Measurements from ENCODE around the gene XKR7.
"Not testable (repeated sequence)": the region's sequence is repeated elsewhere in the genome, so short reads cannot be mapped to it uniquely, and the experiment has no call there.

XKR7 gene, protein sequence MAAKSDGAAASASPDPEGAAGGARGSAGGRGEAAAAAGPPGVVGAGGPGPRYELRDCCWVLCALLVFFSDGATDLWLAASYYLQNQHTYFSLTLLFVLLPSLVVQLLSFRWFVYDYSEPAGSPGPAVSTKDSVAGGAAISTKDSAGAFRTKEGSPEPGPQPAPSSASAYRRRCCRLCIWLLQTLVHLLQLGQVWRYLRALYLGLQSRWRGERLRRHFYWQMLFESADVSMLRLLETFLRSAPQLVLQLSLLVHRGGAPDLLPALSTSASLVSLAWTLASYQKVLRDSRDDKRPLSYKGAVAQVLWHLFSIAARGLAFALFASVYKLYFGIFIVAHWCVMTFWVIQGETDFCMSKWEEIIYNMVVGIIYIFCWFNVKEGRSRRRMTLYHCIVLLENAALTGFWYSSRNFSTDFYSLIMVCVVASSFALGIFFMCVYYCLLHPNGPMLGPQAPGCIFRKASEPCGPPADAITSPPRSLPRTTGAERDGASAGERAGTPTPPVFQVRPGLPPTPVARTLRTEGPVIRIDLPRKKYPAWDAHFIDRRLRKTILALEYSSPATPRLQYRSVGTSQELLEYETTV

DNA sequence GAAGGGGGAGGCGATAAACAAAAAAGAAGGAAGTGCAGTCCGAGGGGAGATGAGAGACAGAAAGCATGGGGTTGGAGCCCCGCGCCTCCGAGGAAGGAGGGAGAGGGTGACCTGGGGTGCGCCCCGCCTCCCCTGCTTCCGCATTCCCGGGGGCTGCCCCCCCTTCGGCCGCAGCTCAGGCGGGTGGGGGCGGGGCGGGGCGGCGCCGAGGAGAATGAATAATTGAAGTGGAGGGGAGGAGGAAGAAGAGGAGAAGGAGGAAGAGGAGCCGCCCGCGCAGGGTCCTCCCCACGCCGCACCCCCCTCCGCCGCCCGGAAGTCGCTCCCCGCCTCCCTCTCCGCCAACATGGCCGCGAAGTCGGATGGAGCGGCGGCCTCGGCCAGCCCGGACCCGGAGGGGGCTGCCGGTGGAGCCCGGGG lies at the start of gene XKR7:
XKR7 (plus strand) TSS at position 322 of the 420 bp plus-strand sequence; CDS start at position 347, 25 bp downstream.
- no peak for DNase-seq (ENCODE audit: low read depth in 3 of 3)

- DNase-seq (ENCODE audit: low read depth in 3 of 3), result no peak
Measured at GRCh38 chr20:31918466-31919105, 49.4 kb upstream of the XKR7 start.

- no peak for DNase-seq (ENCODE audit: low read depth in 3 of 3)
Measured at GRCh38 chr20:31919410-31920155, 48.4 kb upstream of the XKR7 start.

DNA sequence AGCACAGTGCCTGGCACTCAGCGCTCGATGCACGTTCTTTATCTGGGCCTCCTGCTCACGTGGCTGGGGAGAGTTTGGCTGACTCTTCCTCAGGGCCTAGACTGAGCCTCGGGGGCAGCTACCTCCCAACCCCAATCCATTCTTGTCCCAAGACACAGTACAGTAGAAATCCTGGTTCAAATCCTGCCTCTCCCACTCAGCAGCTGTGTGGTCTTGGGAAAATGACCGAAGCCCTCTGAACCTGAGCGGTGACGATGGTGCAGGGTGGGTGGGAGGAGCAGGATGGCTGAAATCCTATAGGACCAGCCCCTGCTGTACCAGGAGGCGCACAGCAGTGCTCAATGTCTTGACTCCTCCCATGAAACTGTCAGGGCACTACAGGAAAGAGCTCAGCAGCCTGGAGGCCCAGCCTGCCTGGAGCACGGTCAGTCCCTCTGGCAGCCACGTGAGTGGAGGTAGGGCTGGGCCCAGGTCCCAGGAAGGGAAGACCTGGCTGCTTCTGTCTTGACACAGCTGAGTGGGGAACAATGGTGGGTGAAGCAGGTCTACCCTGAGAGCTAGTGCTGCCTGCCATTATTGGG lies 47.6 kb upstream of the XKR7 start:
- DNase-seq (ENCODE audit: low read depth in 3 of 3), result no peak

DNA sequence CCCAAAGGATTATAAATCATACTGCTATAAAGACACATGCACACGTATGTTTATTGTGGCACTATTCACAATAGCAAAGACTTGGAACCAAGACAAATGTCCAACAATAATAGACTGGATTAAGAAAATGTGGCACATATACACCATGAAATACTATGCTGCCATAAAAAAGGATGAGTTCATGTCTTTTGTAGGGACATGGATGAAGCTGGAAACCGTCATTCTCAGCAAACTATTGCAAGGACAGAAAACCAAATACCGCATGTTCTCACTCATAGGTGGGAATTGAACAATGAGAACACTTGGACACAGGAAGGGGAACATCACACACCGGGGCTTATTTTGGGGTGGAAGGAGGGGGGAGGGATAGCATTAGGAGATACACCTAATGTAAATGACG lies 46.5 kb upstream of the XKR7 start:
- not testable (repeated sequence) for DNase-seq (ENCODE audit: low read depth in 3 of 3)

GRCh38 chr20:31922181-31922580 lies 45.8 kb upstream of the XKR7 start:
- DNase-seq (ENCODE audit: low read depth in 3 of 3), result no peak

DNA sequence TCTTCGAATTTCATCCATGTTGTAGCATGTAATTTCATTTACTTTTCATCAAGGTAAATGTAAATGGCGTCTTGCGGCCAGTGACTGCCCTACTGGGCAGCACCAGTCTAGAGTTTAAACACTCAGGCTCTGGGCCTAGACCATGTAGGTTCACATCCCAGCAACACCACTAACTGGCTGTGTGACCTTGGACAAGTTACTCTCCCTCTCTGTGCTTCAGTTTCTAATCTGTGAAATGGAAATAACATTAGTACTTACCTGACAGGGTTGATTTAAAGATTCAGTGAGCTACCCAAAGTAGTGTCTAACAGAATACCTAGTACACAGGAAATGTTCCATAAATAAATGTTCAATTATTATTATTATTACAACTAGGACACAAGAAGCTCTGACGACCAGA lies 45.4 kb upstream of the XKR7 start:
- no peak for DNase-seq (ENCODE audit: low read depth in 3 of 3)

GRCh38 chr20:31923388-31924331 lies 44.3 kb upstream of the XKR7 start:
- DNase-seq (ENCODE audit: low read depth in 3 of 3), result no peak

DNA sequence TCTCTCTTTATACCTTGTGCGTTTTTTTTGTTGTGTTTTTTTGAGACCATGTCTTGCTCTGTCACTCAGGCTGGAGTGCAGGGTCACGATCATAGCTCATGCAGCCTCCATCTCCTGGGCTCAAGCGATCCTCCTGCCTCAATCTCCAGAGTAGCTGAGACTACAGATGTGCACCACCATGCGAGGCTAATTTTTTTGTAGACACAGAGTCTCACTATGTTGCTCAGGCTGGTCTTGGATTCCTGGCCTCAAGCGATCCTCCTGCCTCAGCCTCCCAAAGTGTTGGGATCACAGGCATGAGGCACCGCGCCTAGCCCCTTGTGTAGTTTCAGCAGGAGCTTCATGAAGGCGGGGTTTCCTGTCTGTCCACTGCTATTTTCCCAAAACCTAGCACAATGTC lies 43.4 kb upstream of the XKR7 start:
- DNase-seq (ENCODE audit: low read depth in 3 of 3), result no peak

- no peak for DNase-seq (ENCODE audit: low read depth in 3 of 3)
Measured at GRCh38 chr20:31925631-31926030, 42.3 kb upstream of the XKR7 start.

GRCh38 chr20:31926493-31926892 lies 41.5 kb upstream of the XKR7 start:
- DNase-seq (ENCODE audit: low read depth in 3 of 3), result no peak

DNA sequence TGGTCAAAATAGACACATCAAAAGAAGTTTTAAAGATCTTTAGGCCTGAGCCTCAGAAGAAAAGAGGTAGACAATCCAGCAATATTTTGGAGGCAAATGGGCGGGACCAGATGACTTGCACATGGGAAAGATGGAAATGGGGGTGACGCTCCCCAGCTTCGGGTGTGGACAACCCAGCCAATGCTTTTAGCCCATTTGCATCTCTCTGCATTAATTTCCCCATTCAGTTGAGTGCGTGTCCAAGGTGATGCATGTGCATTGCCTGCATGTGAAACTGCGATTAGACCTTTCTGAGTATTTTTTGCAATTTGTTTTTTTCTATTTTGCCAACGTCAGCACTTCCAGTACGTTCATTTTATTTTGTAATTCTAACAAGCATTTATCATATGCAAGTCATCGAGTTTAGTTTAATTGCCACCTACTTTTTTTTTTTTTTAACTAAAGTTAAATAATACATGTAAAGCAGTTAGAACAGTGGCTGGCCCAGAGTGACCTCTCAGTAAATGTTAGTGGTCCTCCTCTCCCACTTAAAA lies 40.3 kb upstream of the XKR7 start:
- DNase-seq (ENCODE audit: low read depth in 3 of 3), result no peak

GRCh38 chr20:31929631-31930030 lies 38.3 kb upstream of the XKR7 start:
- not testable (repeated sequence) for DNase-seq (ENCODE audit: low read depth in 3 of 3)

DNA sequence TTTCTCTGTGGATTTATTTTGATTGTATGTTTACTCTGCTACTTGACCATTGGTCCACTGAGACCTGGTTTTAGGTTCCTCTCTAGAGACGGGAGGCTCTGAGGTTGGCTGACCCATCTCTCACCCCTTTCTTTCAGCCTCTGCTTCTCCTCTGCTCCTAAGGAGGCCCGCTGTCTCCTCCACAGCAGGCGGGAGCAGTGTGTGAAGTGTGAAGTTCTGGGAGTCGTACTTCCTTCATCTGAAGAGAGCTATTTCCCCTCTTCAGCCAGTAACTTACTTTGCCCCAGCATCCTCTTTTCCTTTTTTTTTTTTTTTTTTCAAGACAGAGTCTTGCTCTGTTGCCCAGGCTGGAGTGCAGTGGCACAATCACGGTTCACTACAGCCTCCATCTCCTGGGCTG lies 37.2 kb upstream of the XKR7 start:
- DNase-seq (ENCODE audit: low read depth in 3 of 3), result no peak

- DNase-seq (ENCODE audit: low read depth in 3 of 3), result no peak
Measured at GRCh38 chr20:31933698-31934097, 34.3 kb upstream of the XKR7 start.

- no peak for DNase-seq (ENCODE audit: low read depth in 3 of 3)
Measured at GRCh38 chr20:31934491-31934890, 33.5 kb upstream of the XKR7 start.

DNA sequence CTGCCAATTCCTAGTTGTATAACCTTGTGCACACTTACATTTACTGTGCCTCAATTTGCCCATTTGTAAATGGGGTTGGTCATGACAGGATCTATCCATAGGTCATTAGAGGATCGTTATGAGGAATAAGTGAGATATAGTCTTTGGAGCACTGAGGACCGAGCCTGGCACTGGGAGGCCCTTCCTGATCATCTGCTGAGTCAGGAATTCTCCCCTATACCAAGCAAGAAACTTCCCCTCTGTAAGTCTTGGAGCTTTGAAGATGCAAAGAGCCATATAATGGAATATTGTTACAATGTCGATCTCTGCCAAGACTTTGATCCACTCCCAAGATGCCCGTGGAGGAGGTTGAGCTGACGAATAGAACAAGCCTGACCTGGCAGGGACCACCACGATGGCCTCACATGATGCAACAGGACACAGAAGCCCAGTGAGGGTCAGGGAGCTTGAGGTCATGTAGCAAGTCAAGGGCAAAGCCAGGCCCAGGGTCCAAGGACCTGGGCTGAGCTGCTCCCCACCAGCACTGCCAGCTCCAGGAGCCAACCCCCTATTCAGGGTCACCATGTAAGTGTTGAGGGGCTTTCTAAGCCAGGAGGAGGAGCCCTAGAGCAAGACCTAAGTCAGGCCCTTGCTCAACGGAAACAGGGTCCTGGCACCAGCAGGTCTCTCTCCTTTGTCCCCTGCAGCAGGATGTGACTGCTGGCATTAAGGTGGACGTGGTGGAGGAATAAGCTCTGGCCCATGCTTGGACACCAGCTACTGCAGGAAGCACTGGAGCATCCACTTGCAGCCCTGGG lies 32.8 kb upstream of the XKR7 start:
- no peak for DNase-seq (ENCODE audit: low read depth in 3 of 3)

DNA sequence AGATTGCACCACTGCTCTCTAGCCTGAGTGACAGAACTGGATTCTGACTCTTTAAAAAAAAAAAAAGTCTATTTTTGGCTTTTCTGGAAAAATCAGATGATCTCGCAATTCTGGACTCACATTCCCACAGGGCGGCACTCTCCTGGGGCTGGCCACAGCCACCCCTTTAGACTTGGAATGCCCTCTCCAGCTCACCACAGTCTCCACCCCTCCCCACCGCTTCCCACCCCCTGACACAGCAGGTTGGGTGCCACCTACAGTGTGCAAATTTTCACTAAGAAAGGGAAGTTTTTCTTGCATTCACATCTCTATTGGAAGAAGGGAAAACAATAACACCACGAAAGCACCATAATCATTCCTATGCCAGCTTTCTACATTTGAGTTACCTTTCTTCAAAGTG lies 31.5 kb upstream of the XKR7 start:
- no peak for DNase-seq (ENCODE audit: low read depth in 3 of 3)

DNA sequence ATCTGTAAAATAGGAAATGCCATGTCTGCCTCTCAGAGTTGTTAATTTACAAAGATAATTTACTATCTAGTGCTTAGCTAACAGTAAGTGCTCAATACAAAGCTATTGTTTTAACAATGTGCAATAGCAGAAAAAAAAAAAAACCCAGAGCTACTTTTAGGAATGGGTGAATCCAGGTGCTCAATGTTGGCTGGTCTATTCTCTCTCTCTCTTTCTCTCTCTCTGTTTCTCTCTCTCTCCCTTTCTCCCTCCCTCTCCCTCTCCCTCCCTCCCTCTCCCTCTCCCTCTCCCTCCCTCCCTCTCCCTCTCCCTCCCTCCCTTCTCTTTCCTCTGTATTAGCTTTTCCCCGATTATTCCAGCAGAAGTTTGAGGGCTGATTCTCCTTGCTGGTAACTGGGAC lies 30.1 kb upstream of the XKR7 start:
- no peak for DNase-seq (ENCODE audit: low read depth in 3 of 3)

- no peak for DNase-seq (ENCODE audit: low read depth in 3 of 3)
Measured at GRCh38 chr20:31939661-31940060, 28.3 kb upstream of the XKR7 start.

Data from stimulated activated CD4-positive, alpha-beta T cell treated with anti-CD3 and anti-CD28 coated beads, TNF-alpha, amount 100 ng/mL, for 4 hours (primary cell).